Measurements from ENCODE around the gene ZNG1A.
"Not testable (repeated sequence)": the region's sequence is repeated elsewhere in the genome, so short reads cannot be mapped to it uniquely, and the experiment has no call there.

DNA sequence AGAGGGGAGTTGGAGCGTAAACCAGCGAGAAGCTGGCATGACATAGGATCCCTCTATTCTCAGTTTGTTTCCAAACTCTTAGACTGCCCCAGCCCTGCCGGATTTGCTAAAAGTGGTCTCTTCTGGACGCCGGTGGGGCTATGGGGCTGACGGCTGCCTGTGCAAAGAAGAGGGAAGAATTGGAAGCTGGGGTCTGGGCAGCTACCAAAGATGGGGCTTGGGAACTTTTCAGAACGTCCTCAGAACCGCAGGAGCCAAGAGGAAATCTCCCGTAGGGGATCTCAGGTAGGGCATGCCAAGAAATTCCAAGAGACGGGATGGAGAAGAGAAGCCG lies 63.8 kb downstream of the ZNG1A start:
- TF ChIP-seq, protein P1, sequence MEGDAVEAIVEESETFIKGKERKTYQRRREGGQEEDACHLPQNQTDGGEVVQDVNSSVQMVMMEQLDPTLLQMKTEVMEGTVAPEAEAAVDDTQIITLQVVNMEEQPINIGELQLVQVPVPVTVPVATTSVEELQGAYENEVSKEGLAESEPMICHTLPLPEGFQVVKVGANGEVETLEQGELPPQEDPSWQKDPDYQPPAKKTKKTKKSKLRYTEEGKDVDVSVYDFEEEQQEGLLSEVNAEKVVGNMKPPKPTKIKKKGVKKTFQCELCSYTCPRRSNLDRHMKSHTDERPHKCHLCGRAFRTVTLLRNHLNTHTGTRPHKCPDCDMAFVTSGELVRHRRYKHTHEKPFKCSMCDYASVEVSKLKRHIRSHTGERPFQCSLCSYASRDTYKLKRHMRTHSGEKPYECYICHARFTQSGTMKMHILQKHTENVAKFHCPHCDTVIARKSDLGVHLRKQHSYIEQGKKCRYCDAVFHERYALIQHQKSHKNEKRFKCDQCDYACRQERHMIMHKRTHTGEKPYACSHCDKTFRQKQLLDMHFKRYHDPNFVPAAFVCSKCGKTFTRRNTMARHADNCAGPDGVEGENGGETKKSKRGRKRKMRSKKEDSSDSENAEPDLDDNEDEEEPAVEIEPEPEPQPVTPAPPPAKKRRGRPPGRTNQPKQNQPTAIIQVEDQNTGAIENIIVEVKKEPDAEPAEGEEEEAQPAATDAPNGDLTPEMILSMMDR (IDR thresholded peaks at IDR 0.05) = not testable (repeated sequence)
- TF ChIP-seq POLR2A (IDR thresholded peaks at IDR 0.05) = not testable (repeated sequence)

Data from Peyer's patch (tissue), 4 donors.